Tibial nerve (tissue), 4 donors: ENCODE results near the gene RSPH1.
A peak's percentile ranks its signal among the peaks of the same experiment; 100 is the strongest.

Source experiments
- EP300 ChIP-seq, 2 donors: sonication (generic); formaldehyde crosslinking; IDR thresholded peaks; one replicate each; pipeline ENCODE4 v1.6.1; 2017; ENCODE audit warnings: antibody characterized with exemption in 2 of 2, mild to moderate bottlenecking in 1 of 2
- POLR2A ChIP-seq, 2 donors: fragments of 450-650 bp; IDR thresholded peaks; one replicate each; pipeline ENCODE4 v1.6.1; 2017; ENCODE audit warnings: antibody characterized with exemption in 2 of 2, mild to moderate bottlenecking in 2 of 2, moderate library complexity in 2 of 2
- TF ChIP-seq, protein P1 (sequence below), 5 experiments: fragments of 200-600 bp in 3 of 5; fragments of 450-650 bp in 2 of 5; sonication (generic) in 3 of 5; IDR thresholded peaks; one replicate each; pipeline ENCODE4 v1.5.1; 2016 to 2019; ENCODE audit warnings: antibody characterized with exemption in 5 of 5, mild to moderate bottlenecking in 3 of 5, moderate library complexity in 2 of 5

DNA sequence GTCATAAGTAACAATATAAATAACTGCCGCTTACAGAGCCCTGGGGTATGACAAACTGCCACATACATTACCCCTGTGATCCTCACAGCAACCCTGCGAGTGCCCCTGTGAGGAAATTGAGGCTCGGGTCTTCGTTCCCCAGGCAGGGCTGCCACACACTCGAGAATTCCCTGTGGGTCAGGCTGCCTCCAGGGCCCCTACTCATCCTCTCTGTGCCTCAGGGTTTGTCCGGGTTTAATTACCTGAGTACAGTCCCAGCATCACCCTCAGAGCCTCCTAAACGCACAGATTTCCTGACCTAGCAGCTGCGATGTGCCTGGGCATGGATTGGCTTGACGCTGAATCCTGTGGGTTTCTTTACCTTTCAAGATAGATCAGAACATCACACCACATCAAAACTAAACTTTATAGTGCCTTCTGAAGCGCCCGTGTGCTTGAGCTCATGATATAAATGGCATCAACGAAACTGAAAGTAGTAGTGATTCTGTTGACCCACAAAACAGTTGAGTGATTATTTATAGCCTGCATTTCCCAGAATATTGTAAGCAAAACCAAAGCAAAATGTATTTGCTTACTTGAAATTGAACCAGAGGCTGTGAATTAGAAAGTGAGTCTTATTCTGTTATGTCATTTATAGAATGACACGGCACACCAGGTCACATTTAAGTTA, 31.6 kb upstream of the RSPH1 start:
- TF ChIP-seq, protein P1, sequence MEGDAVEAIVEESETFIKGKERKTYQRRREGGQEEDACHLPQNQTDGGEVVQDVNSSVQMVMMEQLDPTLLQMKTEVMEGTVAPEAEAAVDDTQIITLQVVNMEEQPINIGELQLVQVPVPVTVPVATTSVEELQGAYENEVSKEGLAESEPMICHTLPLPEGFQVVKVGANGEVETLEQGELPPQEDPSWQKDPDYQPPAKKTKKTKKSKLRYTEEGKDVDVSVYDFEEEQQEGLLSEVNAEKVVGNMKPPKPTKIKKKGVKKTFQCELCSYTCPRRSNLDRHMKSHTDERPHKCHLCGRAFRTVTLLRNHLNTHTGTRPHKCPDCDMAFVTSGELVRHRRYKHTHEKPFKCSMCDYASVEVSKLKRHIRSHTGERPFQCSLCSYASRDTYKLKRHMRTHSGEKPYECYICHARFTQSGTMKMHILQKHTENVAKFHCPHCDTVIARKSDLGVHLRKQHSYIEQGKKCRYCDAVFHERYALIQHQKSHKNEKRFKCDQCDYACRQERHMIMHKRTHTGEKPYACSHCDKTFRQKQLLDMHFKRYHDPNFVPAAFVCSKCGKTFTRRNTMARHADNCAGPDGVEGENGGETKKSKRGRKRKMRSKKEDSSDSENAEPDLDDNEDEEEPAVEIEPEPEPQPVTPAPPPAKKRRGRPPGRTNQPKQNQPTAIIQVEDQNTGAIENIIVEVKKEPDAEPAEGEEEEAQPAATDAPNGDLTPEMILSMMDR (IDR thresholded peaks at IDR 0.05) = no peak
- TF ChIP-seq POLR2A (IDR thresholded peaks at IDR 0.05) = no peak
- peak in 1 of 2 donors; percentile 8 for TF ChIP-seq EP300 (IDR thresholded peaks at IDR 0.05)
